Endothelial cell of umbilical vein (primary cell): ENCODE results near the gene SLC12A8.

Source experiments
- EZH2 ChIP-seq: IDR thresholded peaks from 2 replicates; pipeline ENCODE4 v1.6.1; 2012; ENCODE audit warnings: borderline replicate concordance, low read depth, mild to moderate bottlenecking, moderate library complexity, low read length, inconsistent platforms; ENCODE audit not compliant: severe bottlenecking
- GATA2 ChIP-seq: IDR thresholded peaks from 2 replicates; pipeline ENCODE4 v1.7.0; 2011; ENCODE audit warnings: low read depth, mild to moderate bottlenecking, moderate library complexity, mixed read lengths, low read length; ENCODE audit not compliant: insufficient read length, insufficient read depth
- MYC ChIP-seq: IDR thresholded peaks from one replicate; pipeline ENCODE4 v1.6.1; 2011; ENCODE audit warnings: mild to moderate bottlenecking, low read depth, low read length
- POLR2A ChIP-seq: IDR thresholded peaks from 2 replicates; pipeline ENCODE4 v1.6.1; 2012; ENCODE audit warnings: low read depth, mild to moderate bottlenecking, control low read depth, low read length
- POLR2AphosphoS5 ChIP-seq: IDR thresholded peaks from 2 replicates; pipeline ENCODE4 v1.6.1; 2012; ENCODE audit warnings: low read depth, mild to moderate bottlenecking, control low read depth, low read length, moderate library complexity; ENCODE audit not compliant: insufficient read depth
- TF ChIP-seq, protein P1 (sequence below), 2 donors: IDR thresholded peaks; 1 replicate in 1 of 2; 2 replicates in 1 of 2; pipeline ENCODE4 v1.5.1; 2011; ENCODE audit warnings: low read length in 2 of 2, mild to moderate bottlenecking in 2 of 2, moderate library complexity in 2 of 2, control low read depth in 1 of 2, inconsistent platforms in 1 of 2, low read depth in 1 of 2; ENCODE audit not compliant: insufficient read depth in 1 of 2; ENCODE audit errors: extremely low read depth in 1 of 2
- TF ChIP-seq, protein P2 (sequence below): IDR thresholded peaks from 2 replicates; pipeline ENCODE4 v1.6.1; 2011; ENCODE audit not compliant: insufficient read depth, insufficient read length

DNA sequence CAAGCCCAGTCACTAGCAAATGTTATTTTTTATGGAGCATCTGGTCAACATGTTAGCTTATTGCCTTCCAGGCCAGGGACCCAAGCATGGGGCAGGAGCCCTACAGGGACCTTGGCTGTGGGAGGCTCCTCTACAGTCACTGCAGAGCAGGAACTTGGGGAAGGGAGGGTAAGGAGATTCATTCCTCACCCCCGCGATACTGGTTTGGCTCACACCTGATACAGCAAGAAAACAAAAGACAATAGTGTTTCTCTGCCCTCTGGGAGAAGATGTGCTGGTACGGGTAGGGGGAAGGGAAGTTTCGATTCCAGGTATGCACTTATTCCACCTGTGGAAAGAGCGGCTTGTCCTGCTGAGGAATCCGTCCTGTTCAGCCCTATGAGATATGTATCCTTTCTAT, 77.6 kb downstream of the SLC12A8 start:
- TF ChIP-seq POLR2AphosphoS5 (no peak), EZH2 (no peak), POLR2A (no peak), MYC (no peak), GATA2 (no peak)
- TF ChIP-seq, protein P1, sequence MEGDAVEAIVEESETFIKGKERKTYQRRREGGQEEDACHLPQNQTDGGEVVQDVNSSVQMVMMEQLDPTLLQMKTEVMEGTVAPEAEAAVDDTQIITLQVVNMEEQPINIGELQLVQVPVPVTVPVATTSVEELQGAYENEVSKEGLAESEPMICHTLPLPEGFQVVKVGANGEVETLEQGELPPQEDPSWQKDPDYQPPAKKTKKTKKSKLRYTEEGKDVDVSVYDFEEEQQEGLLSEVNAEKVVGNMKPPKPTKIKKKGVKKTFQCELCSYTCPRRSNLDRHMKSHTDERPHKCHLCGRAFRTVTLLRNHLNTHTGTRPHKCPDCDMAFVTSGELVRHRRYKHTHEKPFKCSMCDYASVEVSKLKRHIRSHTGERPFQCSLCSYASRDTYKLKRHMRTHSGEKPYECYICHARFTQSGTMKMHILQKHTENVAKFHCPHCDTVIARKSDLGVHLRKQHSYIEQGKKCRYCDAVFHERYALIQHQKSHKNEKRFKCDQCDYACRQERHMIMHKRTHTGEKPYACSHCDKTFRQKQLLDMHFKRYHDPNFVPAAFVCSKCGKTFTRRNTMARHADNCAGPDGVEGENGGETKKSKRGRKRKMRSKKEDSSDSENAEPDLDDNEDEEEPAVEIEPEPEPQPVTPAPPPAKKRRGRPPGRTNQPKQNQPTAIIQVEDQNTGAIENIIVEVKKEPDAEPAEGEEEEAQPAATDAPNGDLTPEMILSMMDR (IDR thresholded peaks at IDR 0.05; ENCODE audit: extremely low read depth in 1 of 2, insufficient read depth in 1 of 2, low read depth in 1 of 2, low read length in 2 of 2) = no peak
- TF ChIP-seq, protein P2, sequence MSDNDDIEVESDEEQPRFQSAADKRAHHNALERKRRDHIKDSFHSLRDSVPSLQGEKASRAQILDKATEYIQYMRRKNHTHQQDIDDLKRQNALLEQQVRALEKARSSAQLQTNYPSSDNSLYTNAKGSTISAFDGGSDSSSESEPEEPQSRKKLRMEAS = no peak
